Progenitor cell of endocrine pancreas (in vitro differentiated cells): ENCODE data around the gene MPDU1. TPM values are rescaled to one million over a fixed set of nuclear protein-coding genes. Genes with fewer than 3 reads are reported as not detected.
A peak's percentile ranks its signal among the peaks of the same experiment; 100 is the strongest.

ENCODE experiments used
- DNase-seq: peaks from one replicate; pipeline ENCODE4 v3.0.0; 2021; ENCODE audit warnings: low spot score; ENCODE audit not compliant: unreplicated experiment
- H3K27ac Mint-ChIP-seq: 2 replicates; pipeline ENCODE4 v1.8.0; 2021; ENCODE audit warnings: mild to moderate bottlenecking, moderate library complexity, mixed read lengths
- H3K27me3 Mint-ChIP-seq: 2 replicates; pipeline ENCODE4 v1.8.0; 2021; ENCODE audit warnings: mixed read lengths
- H3K36me3 Mint-ChIP-seq: 2 replicates; pipeline ENCODE4 v1.8.0; 2022; ENCODE audit warnings: mixed read lengths; ENCODE audit not compliant: insufficient read depth
- H3K4me1 Mint-ChIP-seq: 2 replicates; pipeline ENCODE4 v1.8.0; 2021; ENCODE audit warnings: low read depth, mixed read lengths
- H3K4me3 Mint-ChIP-seq: 2 replicates; pipeline ENCODE4 v1.8.0; 2021; ENCODE audit warnings: low read depth, mild to moderate bottlenecking, moderate library complexity, mixed read lengths
- H3K9me3 Mint-ChIP-seq: 2 replicates; pipeline ENCODE4 v1.8.0; 2021; ENCODE audit warnings: low read depth, mixed read lengths
- CTCF ChIP-seq: fragments of 200-600 bp; sonication (generic); IDR thresholded peaks from one replicate; pipeline ENCODE4 v1.5.0; 2021; ENCODE audit warnings: antibody characterized with exemption, mild to moderate bottlenecking; ENCODE audit not compliant: unreplicated experiment
- total RNA-seq: library from RNA; stranded (reverse); gene quantifications from 2 replicates; pipeline ENCODE4 v1.2.1, GENCODE V29; 2021

Gene MPDU1
- total RNA-seq, 1 donor from 2014 or later: 71.9 TPM

DNA sequence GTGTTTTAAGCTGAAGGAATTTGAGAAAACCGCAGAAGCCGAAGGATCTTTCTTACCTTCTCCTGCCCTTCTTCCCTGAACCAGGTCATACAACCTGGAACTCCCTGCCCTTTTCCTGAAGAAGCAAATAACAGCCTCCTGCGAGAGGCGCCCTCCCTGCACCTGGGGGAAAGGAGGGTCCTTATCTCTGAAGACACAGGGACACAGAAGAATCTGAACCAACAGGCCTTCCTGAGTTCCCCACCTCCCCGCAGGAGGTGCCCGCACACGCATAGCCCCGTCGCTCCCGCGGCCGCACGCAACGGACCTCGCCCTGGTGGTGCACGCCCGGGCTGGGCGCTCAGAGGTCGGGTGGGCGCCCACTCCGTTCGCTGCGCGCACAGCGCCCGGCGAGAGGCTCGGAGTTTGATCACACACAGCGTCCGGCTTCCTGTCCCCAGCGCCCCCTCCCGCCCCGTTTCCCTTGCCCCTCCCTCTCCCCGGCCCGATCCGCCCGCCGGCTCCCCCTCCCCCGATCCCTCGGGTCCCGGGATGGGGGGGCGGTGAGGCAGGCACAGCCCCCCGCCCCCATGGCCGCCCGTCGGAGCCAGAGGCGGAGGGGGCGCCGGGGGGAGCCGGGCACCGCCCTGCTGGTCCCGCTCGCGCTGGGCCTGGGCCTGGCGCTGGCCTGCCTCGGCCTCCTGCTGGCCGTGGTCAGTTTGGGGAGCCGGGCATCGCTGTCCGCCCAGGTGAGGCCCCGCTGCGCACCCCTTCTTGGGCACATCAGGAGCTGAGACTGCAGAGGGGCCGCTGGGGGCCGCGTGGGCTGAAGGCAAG lies 34.9 kb upstream of the MPDU1 start, which contains the start of gene TNFSF12:
Gene TNFSF12 (plus strand): TSS at position 474 of the 816 bp plus-strand sequence. CDS start 96 bp downstream, at position 570.
- peak; percentile 31 for TF ChIP-seq CTCF
- no peak for DNase-seq
- peaks cover 1% of the 10 kb centered on the region for H3K36me3 Mint-ChIP-seq
- H3K4me3 Mint-ChIP-seq: peak within 1 kb of the TSS; percentile 71
- peaks cover 22% of the 10 kb centered on the region for H3K4me1 Mint-ChIP-seq
- peak within 1 kb of the TSS; percentile 86 for H3K27ac Mint-ChIP-seq
- no peaks in the 10 kb centered on the region for H3K9me3 Mint-ChIP-seq
- H3K27me3 Mint-ChIP-seq: no peaks in the 10 kb centered on the region

DNA sequence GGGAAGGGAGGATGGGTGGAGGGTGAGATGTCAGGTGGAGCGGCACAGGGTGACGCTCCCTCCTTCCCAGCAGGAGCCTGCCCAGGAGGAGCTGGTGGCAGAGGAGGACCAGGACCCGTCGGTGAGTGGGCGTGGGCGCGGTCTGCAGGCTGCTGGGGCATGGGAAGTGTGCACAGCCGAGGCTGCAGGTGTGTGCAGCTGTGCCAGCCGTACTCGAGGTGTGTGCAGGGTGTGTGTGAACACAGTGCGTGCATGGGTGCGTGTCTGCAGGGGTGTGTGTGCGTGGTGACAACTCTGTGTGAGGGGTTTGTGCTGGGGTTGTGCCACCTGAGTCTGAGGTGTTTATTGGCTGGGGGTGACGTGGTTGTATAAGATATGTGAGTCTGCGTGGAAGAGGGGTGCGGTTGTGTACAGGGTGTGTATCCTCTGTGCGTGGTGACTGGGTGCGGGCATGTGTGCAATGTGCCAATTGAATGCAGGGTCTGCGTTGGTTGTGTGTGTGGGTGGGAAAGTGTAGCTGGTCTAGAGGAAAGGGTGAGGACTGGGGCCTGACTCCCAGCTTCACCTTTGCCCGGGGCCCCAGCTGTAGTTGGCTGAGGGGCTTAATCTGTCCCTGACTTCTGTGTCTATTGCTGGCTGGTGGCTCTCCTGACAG lies 34.1 kb upstream of the MPDU1 start:
- Mint-ChIP-seq H3K27ac (peak overlapping the region; percentile 75), H3K4me1 (peaks cover 22% of the 10 kb centered on the region), H3K36me3 (peaks cover 1% of the 10 kb centered on the region), H3K9me3 (no peaks in the 10 kb centered on the region), H3K4me3 (peak overlapping the region; percentile 71), H3K27me3 (no peaks in the 10 kb centered on the region)
- no peak for TF ChIP-seq CTCF
- no peak for DNase-seq

- Mint-ChIP-seq H3K36me3 (peaks cover 1% of the 10 kb centered on the region), H3K4me1 (peaks cover 25% of the 10 kb centered on the region), H3K27ac (peak overlapping the region; percentile 5), H3K9me3 (no peaks in the 10 kb centered on the region), H3K4me3 (peak overlapping the region; percentile 71), H3K27me3 (no peaks in the 10 kb centered on the region)
- TF ChIP-seq CTCF: no peak
- no peak for DNase-seq
These were observed 33.3 kb upstream of the MPDU1 start for GRCh38 chr17:7550344-7550743.

- peaks cover 29% of the 10 kb centered on the region for H3K4me1 Mint-ChIP-seq
- H3K36me3 Mint-ChIP-seq: peaks cover 1% of the 10 kb centered on the region
- H3K27me3 Mint-ChIP-seq: no peaks in the 10 kb centered on the region
- DNase-seq: no peak
- H3K4me3 Mint-ChIP-seq: no peak overlapping the region
- TF ChIP-seq CTCF: no peak
- no peak overlapping the region for H3K27ac Mint-ChIP-seq
- no peaks in the 10 kb centered on the region for H3K9me3 Mint-ChIP-seq
These were observed 32.3 kb upstream of the MPDU1 start for GRCh38 chr17:7551396-7551795.

- no peak for DNase-seq
- Mint-ChIP-seq H3K4me1 (peaks cover 29% of the 10 kb centered on the region), H3K4me3 (no peak overlapping the region), H3K36me3 (peaks cover 1% of the 10 kb centered on the region), H3K9me3 (no peaks in the 10 kb centered on the region), H3K27ac (no peak overlapping the region), H3K27me3 (no peaks in the 10 kb centered on the region)
- no peak for TF ChIP-seq CTCF
These were observed 31.0 kb upstream of the MPDU1 start for GRCh38 chr17:7552621-7553051.
